SIG-M5 treated with dmso at 0.1 percent for 504 hours (cell line): Measurements from ENCODE around the gene OR2D2.
"Not testable (repeated sequence)": the region's sequence is repeated elsewhere in the genome, so short reads cannot be mapped to it uniquely, and the experiment has no call there.

ENCODE experiments used
- DNase-seq: peaks from one replicate; lab custom pipeline; 2025; ENCODE audit not compliant: unreplicated experiment; lab: John Stamatoyannopoulos, UW

The OR2D2 gene

DNA sequence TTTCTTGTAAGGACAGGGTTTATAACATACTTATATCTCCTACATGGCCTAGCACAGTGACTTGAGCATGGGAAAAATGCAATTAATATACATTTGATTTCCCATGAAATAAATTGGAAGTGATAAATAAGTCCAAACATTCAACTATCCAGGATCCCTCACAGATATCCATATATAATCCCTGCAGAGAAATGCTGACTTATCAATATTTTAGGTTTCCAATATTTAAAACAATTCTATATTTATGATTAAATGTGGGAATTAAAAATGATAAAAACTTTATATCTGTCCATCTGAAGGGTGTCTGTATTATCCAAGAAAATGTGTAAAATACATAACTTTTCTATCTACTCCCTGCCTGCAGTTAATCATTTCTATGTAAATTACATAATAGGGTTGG is 9.5 kb downstream of the OR2D2 start:
- no peak for DNase-seq

DNA sequence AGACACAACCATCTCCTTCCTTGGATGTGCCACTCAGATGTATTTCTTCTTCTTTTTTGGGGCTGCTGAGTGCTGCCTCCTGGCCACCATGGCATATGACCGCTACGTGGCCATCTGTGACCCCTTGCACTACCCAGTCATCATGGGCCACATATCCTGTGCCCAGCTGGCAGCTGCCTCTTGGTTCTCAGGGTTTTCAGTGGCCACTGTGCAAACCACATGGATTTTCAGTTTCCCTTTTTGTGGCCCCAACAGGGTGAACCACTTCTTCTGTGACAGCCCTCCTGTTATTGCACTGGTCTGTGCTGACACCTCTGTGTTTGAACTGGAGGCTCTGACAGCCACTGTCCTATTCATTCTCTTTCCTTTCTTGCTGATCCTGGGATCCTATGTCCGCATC is 15.4 kb downstream of the OR2D2 start:
- no peak for DNase-seq

DNA sequence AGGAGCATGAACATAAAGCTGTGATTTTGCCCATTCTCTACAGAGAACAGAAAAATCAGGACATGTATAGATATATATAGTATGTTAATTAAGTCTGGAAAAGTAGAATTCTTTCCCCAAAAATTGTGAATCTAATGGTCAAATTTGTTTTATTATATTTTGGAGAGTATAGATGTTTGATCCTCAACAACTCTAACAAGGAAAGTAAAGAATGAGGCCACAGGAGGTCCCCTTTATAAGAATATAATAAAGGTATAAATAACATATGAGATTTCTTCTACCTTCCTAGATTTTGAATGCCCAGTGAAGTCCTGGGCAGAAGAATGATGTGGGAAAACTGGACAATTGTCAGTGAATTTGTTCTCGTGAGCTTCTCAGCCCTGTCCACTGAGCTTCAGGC is 16.0 kb downstream of the OR2D2 start, which contains the start of gene OR10A4:
Gene OR10A4 (plus strand): TSS at position 301 of the 400 bp plus-strand sequence. CDS start 23 bp downstream, at position 324.
- DNase-seq = no peak

DNA sequence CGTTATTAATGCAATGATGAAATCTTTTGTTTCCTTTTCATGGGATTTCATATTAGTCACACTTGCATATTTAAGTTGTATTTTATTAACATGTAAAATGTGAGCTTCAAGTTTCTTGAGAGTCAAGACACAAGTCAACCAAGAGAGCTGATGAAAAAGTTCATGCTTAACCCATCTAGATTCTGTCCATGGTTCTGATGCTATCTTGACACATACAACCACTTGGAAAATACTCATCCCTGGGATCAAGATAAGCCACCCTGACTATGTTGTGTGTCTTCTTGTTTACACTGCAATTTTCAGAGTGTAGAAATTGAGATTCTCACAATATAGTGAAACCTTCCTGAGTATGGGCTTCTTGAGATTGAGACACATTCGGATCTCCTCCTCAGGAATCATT is 16.5 kb downstream of the OR2D2 start:
- DNase-seq = no peak

DNA sequence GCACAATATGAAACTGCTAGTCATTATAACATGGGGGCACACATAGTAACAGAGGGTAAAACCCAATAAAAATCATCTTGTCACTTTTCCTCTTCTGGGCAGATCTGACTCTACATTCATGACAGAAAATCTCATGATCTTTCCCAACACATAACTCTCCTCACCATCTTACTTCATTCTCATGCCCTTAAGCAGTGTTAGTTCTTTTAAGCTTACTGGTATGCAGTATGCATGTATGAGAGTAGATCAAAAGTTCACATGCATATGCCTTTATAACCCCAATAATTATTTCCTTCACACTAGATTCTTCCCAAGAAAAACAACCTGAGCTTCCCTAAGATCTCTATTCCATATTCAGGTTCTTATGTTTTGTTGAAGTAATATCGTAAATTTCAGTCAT is 21.0 kb downstream of the OR2D2 start:
- no peak for DNase-seq

DNA sequence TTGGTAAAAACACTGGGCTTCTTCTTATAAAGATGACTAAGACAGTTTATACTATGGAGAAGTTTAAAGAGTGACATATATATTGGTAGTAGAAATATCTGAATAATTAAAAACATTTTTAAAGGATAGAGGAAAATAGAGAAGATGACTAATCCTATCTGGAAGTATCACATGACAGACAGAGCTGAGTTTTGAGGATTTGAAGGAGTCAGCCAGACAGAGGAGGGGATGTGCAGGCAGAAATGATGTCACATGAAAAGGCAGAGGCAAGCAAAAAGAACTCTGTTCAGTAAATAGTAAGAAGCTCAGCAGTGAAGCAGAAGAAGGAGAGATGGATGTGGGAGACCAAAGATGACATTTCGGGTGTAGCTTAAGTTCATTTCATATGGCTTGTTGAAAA is 27.9 kb downstream of the OR2D2 start:
- no peak for DNase-seq

DNA sequence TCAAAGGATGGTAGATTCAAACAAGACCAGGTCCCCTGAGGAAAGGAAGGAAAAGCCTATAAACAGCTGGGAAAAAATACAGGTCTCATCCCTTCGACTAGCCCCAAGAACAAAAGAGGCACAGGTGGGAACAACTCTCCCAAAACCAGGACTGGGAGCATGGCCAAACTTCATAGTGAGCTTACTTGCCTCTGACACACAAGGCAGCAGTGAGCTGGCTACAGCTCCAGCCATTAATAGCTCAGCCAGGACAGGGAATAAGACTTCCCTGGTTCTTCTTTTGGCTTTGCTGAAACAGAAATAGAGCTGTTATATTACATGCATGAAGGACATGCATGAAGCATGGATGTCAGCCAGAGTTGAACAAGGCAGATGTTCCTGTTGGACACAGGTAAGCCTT is 29.3 kb downstream of the OR2D2 start, which contains the start of gene OR10A2:
Gene OR10A2 (plus strand): TSS at position 97 of the 400 bp plus-strand sequence. CDS start 6,698 bp downstream, outside the sequence.
- no peak for DNase-seq

DNA sequence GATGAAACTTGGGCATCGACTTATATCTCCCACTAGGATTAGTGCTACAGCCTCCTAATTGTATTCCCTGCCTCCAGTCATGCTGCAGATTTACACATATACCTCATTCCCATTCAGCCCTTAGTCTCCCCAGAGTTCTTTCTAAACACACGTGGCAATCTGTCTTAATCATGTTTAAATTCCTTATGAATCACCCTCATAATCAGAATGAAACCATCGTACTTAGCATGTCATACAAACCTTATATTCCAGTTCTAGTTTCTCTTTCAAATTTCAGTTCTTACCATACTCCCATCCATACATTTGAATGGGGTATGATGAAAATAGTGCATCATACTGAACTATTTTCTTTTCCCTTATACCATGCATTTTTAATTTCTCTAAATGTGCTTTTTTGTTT is 35.4 kb downstream of the OR2D2 start:
- DNase-seq = no peak

DNA sequence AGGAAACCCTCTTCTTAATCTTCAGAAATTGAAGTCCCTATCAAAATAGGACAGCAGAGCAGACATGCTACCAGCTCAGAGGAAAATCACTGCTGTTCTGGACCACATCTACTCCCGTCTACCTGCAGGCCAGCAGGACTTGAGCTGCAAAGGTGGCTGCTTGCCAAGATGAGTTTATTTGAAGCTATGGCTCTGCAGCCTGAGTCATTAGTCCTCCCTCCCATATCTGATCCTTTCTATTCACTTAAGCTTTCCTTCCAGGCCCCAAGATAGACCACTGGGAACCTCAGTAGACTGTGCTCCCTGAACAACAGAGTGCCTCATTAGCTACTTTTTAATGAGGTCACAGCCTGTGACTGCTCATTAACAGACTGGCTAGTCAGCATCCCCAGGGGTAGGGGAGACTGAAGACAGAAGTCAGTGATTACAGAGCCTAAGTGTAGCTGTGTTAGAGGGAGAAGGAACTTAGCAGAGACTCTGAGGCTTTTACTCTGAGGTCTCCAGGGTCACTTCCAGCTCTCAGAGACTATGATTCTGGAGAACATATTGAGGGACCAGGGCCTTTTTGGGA is 36.2 kb downstream of the OR2D2 start:
- no peak for DNase-seq

DNA sequence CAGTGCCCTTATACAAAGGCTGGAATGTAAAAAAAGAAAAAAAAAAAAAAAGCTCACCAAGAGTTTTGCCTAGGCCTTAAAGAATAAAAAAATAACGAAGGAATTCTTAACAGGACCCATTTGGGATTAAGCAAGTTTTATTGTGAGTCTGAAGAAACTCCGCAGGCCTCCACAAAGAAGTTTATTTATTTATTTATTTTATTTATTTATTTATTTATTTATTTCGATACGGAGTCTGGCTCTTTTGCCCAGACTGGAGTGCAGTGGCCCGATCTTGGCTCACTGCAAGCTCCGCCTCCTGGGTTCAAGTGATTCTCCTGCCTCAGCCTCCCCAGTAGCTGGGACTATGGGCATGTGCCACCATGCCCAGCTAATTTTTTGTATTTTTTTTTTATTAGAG is 37.5 kb downstream of the OR2D2 start:
- not testable (repeated sequence) for DNase-seq

DNA sequence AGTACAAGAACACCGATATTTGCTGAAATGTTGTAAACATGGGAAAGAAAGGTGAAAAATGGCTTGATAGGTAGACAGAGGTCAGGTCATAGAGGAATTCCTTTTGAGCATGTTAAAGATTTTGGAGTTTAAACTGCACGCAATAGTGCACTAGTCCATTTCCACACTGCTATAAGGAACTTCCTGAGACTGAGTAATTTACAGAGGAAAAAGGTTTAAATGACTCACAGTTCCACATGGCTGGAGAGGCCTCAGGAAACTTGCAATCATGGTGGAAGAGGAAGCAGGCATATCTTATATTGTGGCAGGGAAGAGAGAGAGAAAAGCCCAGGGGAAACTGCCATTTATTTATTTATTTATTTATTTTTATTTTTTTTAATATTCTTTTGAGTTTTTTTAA is 41.8 kb downstream of the OR2D2 start:
- peak; percentile 2 for DNase-seq

DNA sequence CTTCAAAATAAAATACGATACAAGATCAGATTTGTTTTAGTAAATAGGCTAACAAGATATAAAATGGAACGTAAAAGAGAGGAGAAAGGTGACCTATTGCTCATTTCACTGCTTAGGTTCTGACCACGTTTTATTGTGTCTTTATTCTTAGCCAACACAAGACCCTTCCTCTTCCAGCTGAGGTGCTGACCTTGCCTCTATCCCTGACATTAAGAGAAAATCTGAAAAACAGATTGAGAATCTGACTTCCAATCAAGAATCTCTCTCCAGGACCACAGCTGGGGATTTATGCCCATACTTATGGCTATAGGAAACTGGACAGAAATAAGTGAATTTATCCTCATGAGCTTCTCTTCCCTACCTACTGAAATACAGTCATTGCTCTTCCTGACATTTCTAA is 46.9 kb downstream of the OR2D2 start, which contains the start of gene OR10A5:
Gene OR10A5 (plus strand): TSS at position 301 of the 400 bp plus-strand sequence. CDS start 0 bp downstream, at position 301.
- DNase-seq = no peak

DNA sequence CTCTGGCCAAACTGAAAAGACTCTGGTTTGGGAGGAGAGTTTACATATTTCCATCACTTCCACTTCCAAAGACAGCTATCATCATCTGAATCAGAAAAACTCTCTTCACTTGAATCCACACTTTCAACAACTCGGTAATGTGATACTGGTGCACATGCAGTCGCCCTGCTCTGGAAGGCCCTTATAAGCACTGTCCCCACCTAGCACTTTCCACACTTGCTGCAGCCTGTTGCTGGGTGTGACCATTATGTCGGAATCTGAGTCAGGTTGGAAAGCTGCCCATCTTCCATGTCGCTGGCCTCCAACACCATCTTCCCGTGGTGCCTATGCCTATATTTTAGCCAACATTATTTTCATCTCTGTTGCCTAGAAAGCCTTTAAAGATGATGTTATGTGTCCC is 47.9 kb downstream of the OR2D2 start:
- no peak for DNase-seq

DNA sequence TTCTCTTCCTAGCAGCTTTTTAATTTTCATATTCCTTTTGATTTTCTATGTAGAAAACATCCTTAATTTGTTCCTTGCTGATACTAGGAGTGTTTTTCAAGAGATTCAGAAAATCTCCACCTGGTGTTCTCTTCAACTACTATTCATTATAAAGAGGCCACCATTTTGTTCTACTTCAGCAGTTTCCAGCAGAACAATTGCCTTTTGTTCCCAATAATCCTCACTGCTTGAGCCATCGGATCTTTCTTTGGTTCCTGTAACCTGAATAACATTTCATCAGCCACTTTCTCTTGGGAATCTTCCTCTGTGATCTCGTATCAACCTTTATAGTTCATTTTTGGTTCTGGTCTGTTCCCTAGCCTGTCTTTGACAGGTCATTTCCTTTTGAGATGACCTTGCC is 48.6 kb downstream of the OR2D2 start:
- DNase-seq = no peak

DNA sequence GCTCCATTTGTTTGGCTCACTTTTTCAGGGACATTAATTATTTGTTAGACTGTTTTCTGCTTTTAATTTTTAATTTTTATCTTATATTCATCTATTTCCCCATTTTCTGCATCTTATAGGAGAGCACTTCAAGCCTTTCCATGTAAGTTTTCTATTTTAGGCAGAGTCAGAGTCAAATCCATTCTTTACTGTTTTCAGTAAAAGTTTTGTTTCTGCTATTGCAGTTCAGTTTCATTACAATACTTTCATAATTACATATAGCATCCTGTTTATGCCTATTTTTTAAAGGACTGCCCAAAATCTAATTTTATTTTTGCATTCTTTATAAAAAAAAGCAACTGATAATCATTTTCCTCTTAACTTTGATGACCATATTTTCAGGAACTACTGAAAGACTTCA is 50.6 kb downstream of the OR2D2 start:
- no peak for DNase-seq
